ENCODE data around the gene SELENOS. TPM values are rescaled to one million over a fixed set of nuclear protein-coding genes. Genes with fewer than 3 reads are reported as not detected.

The SELENOS gene
- total RNA-seq, 2 donors from 2014 or later = 66.9 to 100 TPM

DNA sequence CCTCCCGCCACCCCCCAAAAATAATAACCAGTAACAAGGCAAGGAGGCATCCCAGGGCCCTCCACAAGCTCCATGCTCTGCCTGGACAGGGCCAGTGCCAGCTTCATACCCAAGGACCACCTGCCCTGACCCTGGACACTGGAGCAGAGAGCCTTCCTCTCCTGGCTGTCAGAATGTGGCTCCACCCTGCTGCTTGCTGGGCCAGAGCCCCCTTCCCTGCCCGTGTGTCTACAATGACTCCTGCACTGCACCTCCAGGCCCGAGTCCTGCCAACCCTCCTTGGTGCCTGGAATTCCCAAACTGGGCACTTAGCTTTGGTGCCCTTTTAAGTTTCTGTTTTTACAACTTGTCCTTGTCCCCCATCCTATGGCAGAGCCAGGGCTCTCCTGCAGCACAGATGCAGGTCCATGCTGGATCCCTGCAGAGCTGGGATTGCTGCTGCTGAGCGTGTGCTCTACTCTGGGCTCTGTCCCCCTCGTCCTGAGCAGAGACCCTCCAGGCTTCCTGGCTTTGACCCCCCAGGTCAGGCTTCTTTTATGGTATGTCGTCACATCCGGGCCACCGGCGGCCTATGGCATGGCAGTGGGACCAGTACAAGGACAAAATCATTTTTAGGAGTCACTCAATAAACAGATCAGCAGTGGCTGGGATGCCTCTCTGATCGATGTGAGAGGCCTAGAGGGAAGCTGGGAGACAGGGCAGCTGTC lies 29.2 kb upstream of the SELENOS start:
- intact Hi-C loops (cut with DNase I) = no loop called here
- H3K9me3 ChIP-seq = no peaks in the 10 kb centered on the region
- no peaks in the 10 kb centered on the region for H3K36me3 ChIP-seq
- H3K27me3 ChIP-seq (replicated peaks; ENCODE audit: insufficient read depth) = no peaks in the 10 kb centered on the region
- H3K4me1 ChIP-seq (replicated peaks) = no peaks in the 10 kb centered on the region
- TF ChIP-seq POLR2AphosphoS5 (IDR thresholded peaks at IDR 0.05) = no peak
- TF ChIP-seq POLR2A (IDR thresholded peaks at IDR 0.05) = no peak
- TF ChIP-seq, protein P1, sequence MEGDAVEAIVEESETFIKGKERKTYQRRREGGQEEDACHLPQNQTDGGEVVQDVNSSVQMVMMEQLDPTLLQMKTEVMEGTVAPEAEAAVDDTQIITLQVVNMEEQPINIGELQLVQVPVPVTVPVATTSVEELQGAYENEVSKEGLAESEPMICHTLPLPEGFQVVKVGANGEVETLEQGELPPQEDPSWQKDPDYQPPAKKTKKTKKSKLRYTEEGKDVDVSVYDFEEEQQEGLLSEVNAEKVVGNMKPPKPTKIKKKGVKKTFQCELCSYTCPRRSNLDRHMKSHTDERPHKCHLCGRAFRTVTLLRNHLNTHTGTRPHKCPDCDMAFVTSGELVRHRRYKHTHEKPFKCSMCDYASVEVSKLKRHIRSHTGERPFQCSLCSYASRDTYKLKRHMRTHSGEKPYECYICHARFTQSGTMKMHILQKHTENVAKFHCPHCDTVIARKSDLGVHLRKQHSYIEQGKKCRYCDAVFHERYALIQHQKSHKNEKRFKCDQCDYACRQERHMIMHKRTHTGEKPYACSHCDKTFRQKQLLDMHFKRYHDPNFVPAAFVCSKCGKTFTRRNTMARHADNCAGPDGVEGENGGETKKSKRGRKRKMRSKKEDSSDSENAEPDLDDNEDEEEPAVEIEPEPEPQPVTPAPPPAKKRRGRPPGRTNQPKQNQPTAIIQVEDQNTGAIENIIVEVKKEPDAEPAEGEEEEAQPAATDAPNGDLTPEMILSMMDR (IDR thresholded peaks at IDR 0.05) = no peak
- H3K27ac ChIP-seq = no peak overlapping the region
- WGBS = 84% methylated on average over 10 of the region's 10 CpGs
- no peak for DNase-seq (ENCODE audit: low spot score)
- H3K4me3 ChIP-seq = no peak overlapping the region

DNA sequence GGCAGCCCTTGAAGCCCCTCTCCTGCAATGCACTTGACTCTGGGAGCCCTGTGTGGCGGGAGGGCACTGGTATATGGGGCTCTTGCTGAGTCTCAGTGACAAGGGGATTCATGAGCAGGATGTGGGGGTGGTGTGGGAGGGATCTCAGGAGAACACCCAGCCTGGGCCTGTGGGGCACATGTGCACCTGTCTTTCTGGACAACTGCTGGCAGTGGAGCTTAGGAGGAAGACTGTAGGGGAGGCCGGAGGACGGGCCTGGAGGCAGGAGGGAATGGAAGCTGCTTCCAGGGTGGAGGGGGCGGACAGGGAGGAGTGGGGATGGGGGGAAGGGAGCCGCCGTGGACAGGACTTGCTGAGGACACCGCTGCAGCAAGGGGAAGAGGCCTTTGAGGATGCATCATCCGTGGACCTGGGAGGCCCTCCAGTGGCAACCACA lies 28.6 kb upstream of the SELENOS start:
- H3K27me3 ChIP-seq (replicated peaks; ENCODE audit: insufficient read depth) = no peaks in the 10 kb centered on the region
- H3K4me1 ChIP-seq (replicated peaks) = no peaks in the 10 kb centered on the region
- DNase-seq (ENCODE audit: low spot score) = no peak
- H3K27ac ChIP-seq = no peak overlapping the region
- no peaks in the 10 kb centered on the region for H3K36me3 ChIP-seq
- H3K9me3 ChIP-seq = no peaks in the 10 kb centered on the region
- TF ChIP-seq POLR2A (IDR thresholded peaks at IDR 0.05) (no peak), POLR2AphosphoS5 (IDR thresholded peaks at IDR 0.05) (no peak)
- TF ChIP-seq, protein P1 (IDR thresholded peaks at IDR 0.05) = no peak
- WGBS = 81% methylated on average over 8 of the region's 8 CpGs
- intact Hi-C loops (cut with DNase I) = no loop called here
- no peak overlapping the region for H3K4me3 ChIP-seq

DNA sequence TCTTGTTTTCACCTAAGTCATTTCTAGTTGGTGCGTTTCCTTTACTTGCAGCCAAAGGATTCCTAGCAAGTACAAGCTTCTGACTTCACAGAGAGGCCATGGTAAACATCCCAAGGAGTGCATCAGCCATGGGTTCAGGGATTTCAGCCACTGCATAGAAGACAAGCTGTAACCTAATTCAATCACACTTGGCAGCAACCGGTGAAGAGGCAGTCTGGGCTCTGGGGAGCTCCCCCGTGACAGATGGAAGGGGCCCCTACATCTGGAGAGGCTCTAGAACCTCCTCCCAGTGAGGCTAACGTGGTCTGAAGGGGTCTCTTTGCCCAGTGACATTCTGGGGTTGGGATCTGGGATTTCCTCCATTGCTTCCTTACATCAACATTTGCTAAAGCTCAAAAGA lies 26.1 kb upstream of the SELENOS start:
- Histone ChIP-seq H3K36me3 (no peaks in the 10 kb centered on the region), H3K4me3 (no peak overlapping the region), H3K27me3 (replicated peaks; ENCODE audit: insufficient read depth) (no peaks in the 10 kb centered on the region), H3K9me3 (no peaks in the 10 kb centered on the region), H3K4me1 (replicated peaks) (no peaks in the 10 kb centered on the region), H3K27ac (no peak overlapping the region)
- no peak for DNase-seq (ENCODE audit: low spot score)
- 77% methylated on average over 4 of the region's 4 CpGs for WGBS
- intact Hi-C loops (cut with DNase I) = loop anchor here (5.0 kb wide), 1 partner anchor 199 kb away; no protein-coding TSS in a partner anchor
- no peak for TF ChIP-seq POLR2AphosphoS5 (IDR thresholded peaks at IDR 0.05)
- no peak for TF ChIP-seq POLR2A (IDR thresholded peaks at IDR 0.05)
- TF ChIP-seq, protein P1 (IDR thresholded peaks at IDR 0.05) = no peak

DNA sequence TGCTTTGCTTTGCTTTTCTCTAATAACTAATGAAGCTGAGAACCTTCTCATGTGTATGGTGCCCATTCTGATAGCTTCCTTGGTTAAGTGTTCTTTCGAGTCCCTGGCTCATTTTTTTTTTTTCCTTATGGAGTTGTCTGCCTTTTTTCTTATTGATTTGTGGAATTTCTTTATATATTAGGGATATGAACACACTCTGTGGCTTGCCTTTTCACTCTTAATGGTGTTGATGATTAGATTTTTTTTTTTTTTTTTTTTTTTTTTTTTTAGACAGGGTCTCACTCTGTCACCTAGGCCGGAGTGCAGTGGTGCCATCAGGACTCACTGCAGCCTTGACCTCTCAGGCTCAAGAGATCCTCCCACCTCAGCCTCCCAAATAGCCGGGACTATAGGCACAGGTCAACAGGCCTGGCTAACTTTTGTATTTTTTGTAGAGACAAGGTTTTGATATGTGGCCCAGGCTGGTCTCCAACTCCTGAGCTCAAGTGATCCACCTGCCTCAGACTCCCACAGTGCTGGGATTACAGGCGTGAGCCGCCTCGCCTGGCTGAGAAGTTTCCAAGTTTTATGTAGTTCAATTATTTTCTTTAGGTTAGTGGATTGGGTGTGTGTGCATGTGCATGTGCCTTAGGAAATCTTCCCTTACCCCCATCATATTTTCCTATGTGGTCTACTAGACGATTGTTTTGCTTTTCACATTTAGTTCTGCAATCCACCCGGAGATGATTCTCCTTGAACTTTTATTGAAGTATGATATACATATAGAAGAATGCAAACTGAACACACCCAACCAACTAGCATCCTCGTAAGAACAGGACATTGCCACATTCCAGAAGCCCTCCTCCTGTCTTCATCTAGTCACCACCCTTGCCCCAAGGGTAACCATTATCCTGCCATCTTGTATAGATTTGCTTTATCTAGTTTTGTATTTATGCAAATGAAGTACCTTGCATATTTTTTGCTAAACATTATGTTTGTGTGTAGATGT lies 19.4 kb upstream of the SELENOS start:
- TF ChIP-seq, protein P1 (IDR thresholded peaks at IDR 0.05) = no peak
- TF ChIP-seq POLR2A (IDR thresholded peaks at IDR 0.05) (no peak), POLR2AphosphoS5 (IDR thresholded peaks at IDR 0.05) (no peak)
- Histone ChIP-seq H3K27me3 (replicated peaks; ENCODE audit: insufficient read depth) (no peaks in the 10 kb centered on the region), H3K36me3 (no peaks in the 10 kb centered on the region), H3K27ac (no peak overlapping the region), H3K9me3 (no peaks in the 10 kb centered on the region), H3K4me1 (replicated peaks) (no peaks in the 10 kb centered on the region), H3K4me3 (no peak overlapping the region)
- WGBS = 86% methylated on average over 9 of the region's 9 CpGs
- DNase-seq (ENCODE audit: low spot score) = no peak
- intact Hi-C loops (cut with DNase I) = no loop called here
